OCI-LY7 (cell line): Measurements from ENCODE around the gene TNFRSF8. TPM values are rescaled to one million over a fixed set of nuclear protein-coding genes. Genes with fewer than 3 reads are reported as not detected.

Experiments used
- BruUV-seq: library from RNA; stranded (reverse); fragments of 400-500 nt; replicated peaks from 2 replicates; lab custom pipeline; 2021; lab: Mats Ljungman, UMichigan
- CTCF ChIA-PET: fragments of 300-600 bp; sonication (Branson Sonifier 250); formaldehyde crosslinking; loops from one replicate; lab custom pipeline; 2022; ENCODE audit warnings: antibody characterized with exemption; ENCODE audit not compliant: unreplicated experiment; lab: Charles Lee
- POLR2A ChIA-PET: fragments of 300-600 bp; sonication (Branson Sonifier 250); formaldehyde crosslinking; loops from one replicate; lab custom pipeline; 2022; ENCODE audit warnings: antibody characterized with exemption; lab: Charles Lee
- DNase-seq: peaks from one replicate; pipeline ENCODE4 v3.0.0-alpha.2; 2015; ENCODE audit warnings: low spot score
- H2AFZ ChIP-seq: fragments of 200-600 bp; sonication (generic), shearing (Covaris generic); 2 replicates; pipeline ENCODE4 v1.6.1; 2014; ENCODE audit warnings: mild to moderate bottlenecking, antibody characterized with exemption, low read length, moderate library complexity
- H3K27ac ChIP-seq: fragments of 200-600 bp; sonication (generic); 2 replicates; pipeline ENCODE4 v1.5.1; 2014; ENCODE audit warnings: mixed run types, low read depth, mild to moderate bottlenecking, moderate library complexity, low read length, inconsistent platforms; ENCODE audit not compliant: poor library complexity, severe bottlenecking
- H3K36me3 ChIP-seq: fragments of 200-600 bp; sonication (generic); 2 replicates; pipeline ENCODE4 v1.6.1; 2014; ENCODE audit warnings: mild to moderate bottlenecking, antibody characterized with exemption, low read length, moderate library complexity, mixed read lengths; ENCODE audit not compliant: insufficient read depth
- H3K4me1 ChIP-seq: fragments of 200-600 bp; sonication (generic); 2 replicates; pipeline ENCODE4 v1.5.1; 2014; ENCODE audit warnings: mild to moderate bottlenecking, low read length; ENCODE audit not compliant: insufficient read depth, poor library complexity, severe bottlenecking
- H3K4me2 ChIP-seq: fragments of 200-600 bp; sonication (generic); 2 replicates; pipeline ENCODE4 v1.6.1; 2014; ENCODE audit warnings: mild to moderate bottlenecking, low read length
- H3K4me3 ChIP-seq: fragments of 200-600 bp; sonication (generic); 2 replicates; pipeline ENCODE4 v1.5.1; 2014; ENCODE audit warnings: mild to moderate bottlenecking, low read depth, low read length; ENCODE audit not compliant: poor library complexity, severe bottlenecking
- H3K79me2 ChIP-seq: fragments of 200-600 bp; sonication (generic); 2 replicates; pipeline ENCODE4 v1.6.1; 2016; ENCODE audit warnings: low read depth, mild to moderate bottlenecking, low read length, moderate library complexity, mixed read lengths; ENCODE audit not compliant: insufficient read depth
- H3K9me2 ChIP-seq: fragments of 200-600 bp; sonication (generic); 2 replicates; pipeline ENCODE4 v1.6.1; 2016; ENCODE audit warnings: mild to moderate bottlenecking, low read length, mixed read lengths; ENCODE audit not compliant: insufficient read depth
- H3K9me3 ChIP-seq: fragments of 200-600 bp; sonication (generic); 2 replicates; pipeline ENCODE4 v1.6.1; 2014; ENCODE audit warnings: mild to moderate bottlenecking, mixed run types, low read length, mixed read lengths
- H4K20me1 ChIP-seq: fragments of 200-600 bp; sonication (generic); 2 replicates; pipeline ENCODE4 v1.6.1; 2014; ENCODE audit warnings: mild to moderate bottlenecking, antibody characterized with exemption, low read length, moderate library complexity, mixed read lengths; ENCODE audit not compliant: insufficient read depth
- CTCF ChIP-seq: fragments of 200-600 bp; sonication (generic); conservative IDR thresholded peaks from 2 replicates; pipeline ENCODE4 v1.5.1; 2014; ENCODE audit warnings: mild to moderate bottlenecking, antibody characterized with exemption, low read length, moderate library complexity, mixed read lengths
- EZH2phosphoT487 ChIP-seq: fragments of 200-600 bp; sonication (generic); IDR thresholded peaks from 2 replicates; pipeline ENCODE4 v1.6.1; 2018; ENCODE audit warnings: low read depth, borderline replicate concordance, mild to moderate bottlenecking, mixed run types, antibody characterized with exemption, low read length, moderate library complexity, mixed read lengths
- intact Hi-C: fragments of 100-400 bp; cut with micrococcal nuclease; formaldehyde crosslinking; loops from one replicate; pipeline ENCODE4 v1.10.0; 2022; ENCODE audit not compliant: unreplicated experiment
- total RNA-seq, 2 experiments: library from RNA; depleted of rRNA in 1 of 2; stranded (reverse); fragments of >200 nt in 1 of 2; shearing (Covaris generic) in 1 of 2; gene quantifications; 2 replicates each; pipeline ENCODE4 v1.2.3, GENCODE V29; 2014 to 2022

The TNFRSF8 gene
- total RNA-seq, 2 experiments from 2014 or later, result 0.29 TPM; not detected in 1

GRCh38 chr1:12142141-12142823 lies 79.2 kb downstream of the TNFRSF8 start:
- TF ChIP-seq CTCF (no peak), EZH2phosphoT487 (no peak)
- no peaks in the 10 kb centered on the region for H4K20me1 ChIP-seq

GRCh38 chr1:12142891-12143630 lies 80.0 kb downstream of the TNFRSF8 start:
- Histone ChIP-seq H4K20me1 (no peaks in the 10 kb centered on the region), H3K36me3 (no peaks in the 10 kb centered on the region), H3K9me2 (no peaks in the 10 kb centered on the region), H3K4me1 (peaks cover 13% of the 10 kb centered on the region), H3K27ac (no peak overlapping the region), H2AFZ (peak overlapping the region; percentile 20; the same call in 1 of the 2 replicates), H3K9me3 (no peaks in the 10 kb centered on the region), H3K4me3 (no peak overlapping the region), H3K4me2 (no peak overlapping the region), H3K79me2 (no peaks in the 10 kb centered on the region)
- TF ChIP-seq EZH2phosphoT487, result no peak
- TF ChIP-seq CTCF, result no peak
- intact Hi-C loops, result no loop called here
- DNase-seq, result no peak
- ChIA-PET CTCF (no interaction called here), POLR2A (interaction anchor here (1.4 kb wide), 1 partner anchor 16 kb away, joined by 8 read pairs; no protein-coding TSS in a partner anchor)
- no TSS peak for BruUV-seq

More at GRCh38 chr1:12142141-12142823, 79.2 kb downstream of the TNFRSF8 start:
- no peaks in the 10 kb centered on the region for H3K79me2 ChIP-seq
- POLR2A ChIA-PET, result interaction anchor here (0.5 to 1.4 kb wide), 3 partner anchors 15 to 58 kb away, joined by 3 to 8 read pairs (median 4); no protein-coding TSS in a partner anchor
- no peaks in the 10 kb centered on the region for H3K9me3 ChIP-seq
- peaks cover 11% of the 10 kb centered on the region for H3K4me1 ChIP-seq
- H3K4me3 ChIP-seq, result no peak overlapping the region
- no peak for DNase-seq
- intact Hi-C loops, result no loop called here
- H3K4me2 ChIP-seq, result no peak overlapping the region
- H3K36me3 ChIP-seq, result no peaks in the 10 kb centered on the region
- H3K9me2 ChIP-seq, result no peaks in the 10 kb centered on the region
- BruUV-seq, result no TSS peak
- no peak overlapping the region for H2AFZ ChIP-seq
- no peak overlapping the region for H3K27ac ChIP-seq
- CTCF ChIA-PET, result no interaction called here
